Measurements from ENCODE around the gene SAMD11. TPM values are rescaled to one million over a fixed set of nuclear protein-coding genes. Genes with fewer than 3 reads are reported as not detected.

The SAMD11 gene
- total RNA-seq, 1 experiment from 2014 or later = 2.3 TPM

DNA sequence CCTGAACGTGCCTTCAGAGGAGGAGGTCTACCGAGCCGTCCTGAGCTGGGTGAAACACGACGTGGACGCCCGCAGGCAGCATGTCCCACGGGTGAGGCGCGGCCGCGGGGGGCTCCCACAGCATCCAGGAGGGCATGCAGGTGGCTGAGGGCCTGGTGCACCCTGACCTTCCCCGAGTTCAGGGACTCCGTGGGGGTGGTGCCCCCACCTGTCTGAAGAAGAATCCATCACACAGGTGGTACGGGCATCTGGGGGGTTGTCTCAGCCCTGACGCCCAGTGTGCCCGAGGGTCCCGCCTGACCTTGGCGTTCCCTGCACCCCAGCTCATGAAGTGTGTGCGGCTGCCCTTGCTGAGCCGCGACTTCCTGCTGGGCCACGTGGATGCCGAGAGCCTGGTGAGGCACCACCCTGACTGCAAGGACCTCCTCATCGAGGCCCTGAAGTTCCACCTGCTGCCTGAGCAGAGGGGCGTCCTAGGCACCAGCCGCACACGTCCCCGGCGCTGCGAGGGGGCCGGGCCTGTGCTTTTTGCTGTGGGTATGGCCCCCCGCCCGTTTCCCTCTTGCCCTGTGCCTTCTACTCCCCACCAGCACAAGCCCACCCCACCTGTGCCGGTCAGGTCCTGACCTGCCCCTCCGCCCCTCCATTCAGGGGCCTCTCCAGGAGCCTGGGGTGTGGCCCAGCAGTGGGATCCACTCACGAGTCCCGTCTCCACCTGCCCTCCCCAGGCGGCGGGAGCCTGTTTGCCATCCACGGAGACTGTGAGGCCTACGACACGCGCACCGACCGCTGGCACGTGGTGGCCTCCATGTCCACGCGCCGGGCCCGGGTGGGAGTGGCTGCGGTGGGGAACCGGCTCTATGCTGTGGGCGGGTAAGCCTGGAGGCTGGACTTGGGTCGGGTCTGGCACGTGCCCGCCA, 38.9 kb downstream of the SAMD11 start (continued):
- TF ChIP-seq ZNF396 (CRISPR knock-in tag; IDR thresholded peaks at IDR 0.05; ENCODE audit: borderline replicate concordance) (no peak), EMX1 (CRISPR knock-in tag; IDR thresholded peaks at IDR 0.05) (no peak), ESRRA (CRISPR knock-in tag; IDR thresholded peaks at IDR 0.05; ENCODE audit: borderline replicate concordance) (no peak), NR1H2 (CRISPR knock-in tag; IDR thresholded peaks at IDR 0.05) (no peak), NFE2L1 (CRISPR knock-in tag; IDR thresholded peaks at IDR 0.05) (no peak)
- TF ChIP-seq, protein P1, sequence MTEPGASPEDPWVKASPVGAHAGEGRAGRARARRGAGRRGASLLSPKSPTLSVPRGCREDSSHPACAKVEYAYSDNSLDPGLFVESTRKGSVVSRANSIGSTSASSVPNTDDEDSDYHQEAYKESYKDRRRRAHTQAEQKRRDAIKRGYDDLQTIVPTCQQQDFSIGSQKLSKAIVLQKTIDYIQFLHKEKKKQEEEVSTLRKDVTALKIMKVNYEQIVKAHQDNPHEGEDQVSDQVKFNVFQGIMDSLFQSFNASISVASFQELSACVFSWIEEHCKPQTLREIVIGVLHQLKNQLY (CRISPR knock-in tag; IDR thresholded peaks at IDR 0.05) = no peak
- TF ChIP-seq, protein P2, sequence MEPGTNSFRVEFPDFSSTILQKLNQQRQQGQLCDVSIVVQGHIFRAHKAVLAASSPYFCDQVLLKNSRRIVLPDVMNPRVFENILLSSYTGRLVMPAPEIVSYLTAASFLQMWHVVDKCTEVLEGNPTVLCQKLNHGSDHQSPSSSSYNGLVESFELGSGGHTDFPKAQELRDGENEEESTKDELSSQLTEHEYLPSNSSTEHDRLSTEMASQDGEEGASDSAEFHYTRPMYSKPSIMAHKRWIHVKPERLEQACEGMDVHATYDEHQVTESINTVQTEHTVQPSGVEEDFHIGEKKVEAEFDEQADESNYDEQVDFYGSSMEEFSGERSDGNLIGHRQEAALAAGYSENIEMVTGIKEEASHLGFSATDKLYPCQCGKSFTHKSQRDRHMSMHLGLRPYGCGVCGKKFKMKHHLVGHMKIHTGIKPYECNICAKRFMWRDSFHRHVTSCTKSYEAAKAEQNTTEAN (CRISPR knock-in tag; IDR thresholded peaks at IDR 0.05) = no peak

DNA sequence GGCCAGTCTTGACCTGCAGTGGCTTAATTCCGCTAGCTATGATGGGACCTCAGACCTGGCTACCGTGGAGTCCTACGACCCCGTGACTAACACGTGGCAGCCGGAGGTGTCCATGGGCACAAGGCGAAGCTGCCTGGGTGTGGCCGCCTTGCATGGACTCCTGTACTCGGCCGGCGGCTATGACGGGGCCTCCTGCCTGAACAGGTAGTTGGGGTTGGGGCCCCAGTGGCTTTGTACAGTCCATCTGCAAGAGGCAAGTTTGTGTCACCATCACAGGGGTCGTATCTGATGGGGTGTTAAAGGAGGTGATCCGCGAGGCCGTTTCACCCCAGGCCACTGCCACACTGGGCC, 39.6 kb downstream of the SAMD11 start:
- no peak for ATAC-seq
- no peak for DNase-seq (ENCODE audit: low spot score)
- H3K4me3 Mint-ChIP-seq = no peak overlapping the region
- TF ChIP-seq ZNF671 (CRISPR knock-in tag; IDR thresholded peaks at IDR 0.05) (no peak), ZNF317 (CRISPR knock-in tag; IDR thresholded peaks at IDR 0.05; ENCODE audit: borderline replicate concordance, low read depth) (no peak), TEAD4 (CRISPR knock-in tag; IDR thresholded peaks at IDR 0.05) (no peak), ZNF219 (CRISPR knock-in tag; IDR thresholded peaks at IDR 0.05; ENCODE audit: borderline replicate concordance) (no peak), ZNF232 (CRISPR knock-in tag; IDR thresholded peaks at IDR 0.05) (no peak), GRHL2 (CRISPR knock-in tag; IDR thresholded peaks at IDR 0.05; ENCODE audit: insufficient replicate concordance, severe bottlenecking) (no peak)
- TF ChIP-seq, protein P3, sequence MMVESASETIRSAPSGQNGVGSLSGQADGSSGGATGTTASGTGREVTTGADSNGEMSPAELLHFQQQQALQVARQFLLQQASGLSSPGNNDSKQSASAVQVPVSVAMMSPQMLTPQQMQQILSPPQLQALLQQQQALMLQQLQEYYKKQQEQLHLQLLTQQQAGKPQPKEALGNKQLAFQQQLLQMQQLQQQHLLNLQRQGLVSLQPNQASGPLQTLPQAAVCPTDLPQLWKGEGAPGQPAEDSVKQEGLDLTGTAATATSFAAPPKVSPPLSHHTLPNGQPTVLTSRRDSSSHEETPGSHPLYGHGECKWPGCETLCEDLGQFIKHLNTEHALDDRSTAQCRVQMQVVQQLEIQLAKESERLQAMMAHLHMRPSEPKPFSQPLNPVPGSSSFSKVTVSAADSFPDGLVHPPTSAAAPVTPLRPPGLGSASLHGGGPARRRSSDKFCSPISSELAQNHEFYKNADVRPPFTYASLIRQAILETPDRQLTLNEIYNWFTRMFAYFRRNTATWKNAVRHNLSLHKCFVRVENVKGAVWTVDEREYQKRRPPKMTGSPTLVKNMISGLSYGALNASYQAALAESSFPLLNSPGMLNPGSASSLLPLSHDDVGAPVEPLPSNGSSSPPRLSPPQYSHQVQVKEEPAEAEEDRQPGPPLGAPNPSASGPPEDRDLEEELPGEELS (CRISPR knock-in tag; IDR thresholded peaks at IDR 0.05) = no peak
- POLR2A ChIA-PET = no interaction called here
- 0 out of 2 replicates have a peak, but pooled peaks cover 2% of the 10 kb centered on the region for H3K36me3 Mint-ChIP-seq
- no peaks in the 10 kb centered on the region for H3K9me3 Mint-ChIP-seq
- H3K27ac Mint-ChIP-seq = no peak overlapping the region
- H3K27me3 Mint-ChIP-seq (ENCODE audit: low read depth) = peaks cover 26% of the 10 kb centered on the region
- CTCF ChIA-PET = no interaction called here
- peaks cover 6% of the 10 kb centered on the region for H3K4me1 Mint-ChIP-seq

DNA sequence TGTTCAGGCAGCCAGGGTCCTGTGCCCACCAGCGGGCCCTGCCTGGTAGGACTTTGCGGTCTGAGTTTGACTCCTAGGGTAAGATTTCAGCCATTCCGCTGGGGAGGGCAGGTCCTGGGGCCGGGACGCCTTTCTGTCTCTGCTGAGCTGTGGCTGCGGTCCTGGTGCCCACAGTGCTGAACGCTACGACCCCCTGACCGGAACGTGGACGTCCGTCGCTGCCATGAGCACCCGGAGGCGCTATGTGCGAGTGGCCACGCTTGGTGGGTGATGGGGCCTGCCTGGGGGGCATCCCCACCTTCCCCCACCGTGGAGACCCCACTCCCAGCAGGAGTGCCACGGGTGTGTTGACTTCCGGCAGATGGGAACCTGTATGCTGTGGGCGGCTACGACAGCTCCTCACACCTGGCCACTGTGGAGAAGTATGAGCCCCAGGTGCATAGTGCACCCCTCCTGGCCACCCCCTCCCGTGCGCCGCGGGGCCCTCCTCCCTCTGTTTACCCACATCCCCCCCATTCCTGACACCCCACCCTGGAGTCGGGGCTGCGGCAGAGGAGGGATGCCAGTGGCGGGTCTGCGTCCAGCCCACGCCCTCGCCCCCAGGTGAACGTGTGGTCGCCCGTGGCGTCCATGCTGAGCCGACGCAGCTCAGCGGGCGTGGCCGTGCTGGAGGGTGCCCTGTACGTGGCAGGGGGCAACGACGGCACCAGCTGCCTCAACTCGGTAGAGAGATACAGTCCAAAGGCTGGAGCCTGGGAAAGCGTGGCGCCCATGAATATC, 40.2 kb downstream of the SAMD11 start:
- Mint-ChIP-seq H3K36me3 (0 out of 2 replicates have a peak, but pooled peaks cover 2% of the 10 kb centered on the region), H3K4me3 (no peak overlapping the region), H3K4me1 (0 out of 2 replicates have a peak, but pooled peaks cover 3% of the 10 kb centered on the region), H3K27me3 (ENCODE audit: low read depth) (peaks cover 32% of the 10 kb centered on the region), H3K9me3 (no peaks in the 10 kb centered on the region), H3K27ac (no peak overlapping the region)
- ATAC-seq (no peak), DNase-seq (ENCODE audit: low spot score) (no peak)
- CTCF ChIA-PET = no interaction called here
- no peak for TF ChIP-seq JUN (CRISPR knock-in tag; IDR thresholded peaks at IDR 0.05)
- no peak for TF ChIP-seq SOX15 (CRISPR knock-in tag; IDR thresholded peaks at IDR 0.05)
- no peak for TF ChIP-seq NFATC4 (CRISPR knock-in tag; IDR thresholded peaks at IDR 0.05)
- TF ChIP-seq, protein P2 (CRISPR knock-in tag; IDR thresholded peaks at IDR 0.05) = no peak
- no peak for TF ChIP-seq ZNF416 (CRISPR knock-in tag; IDR thresholded peaks at IDR 0.05)
- POLR2A ChIA-PET = no interaction called here
